ENCODE data around the gene PLEKHG4B.
A peak's percentile ranks its signal among the peaks of the same experiment; 100 is the strongest.

The PLEKHG4B gene

GRCh38 chr5:139579-140442 lies 47.8 kb downstream of the PLEKHG4B start:
- DNase-seq (ENCODE audit: low read depth) = no peak
- H3K4me3 ChIP-seq (ENCODE audit: low read depth, low read length) = no peak overlapping the region
- no peak for TF ChIP-seq CTCF (IDR thresholded peaks at IDR 0.05; ENCODE audit: control insufficient read depth, extremely low read depth, insufficient read depth)

GRCh38 chr5:140443-140829 lies 48.5 kb downstream of the PLEKHG4B start:
- DNase-seq (ENCODE audit: low read depth) = no peak
- no peak for TF ChIP-seq CTCF (IDR thresholded peaks at IDR 0.05; ENCODE audit: control insufficient read depth, extremely low read depth, insufficient read depth)
- H3K4me3 ChIP-seq (ENCODE audit: low read depth, low read length) = no peak overlapping the region

GRCh38 chr5:141211-141610 lies 49.2 kb downstream of the PLEKHG4B start:
- DNase-seq (ENCODE audit: low read depth) = no peak
- no peak for TF ChIP-seq CTCF (IDR thresholded peaks at IDR 0.05; ENCODE audit: control insufficient read depth, extremely low read depth, insufficient read depth)
- H3K4me3 ChIP-seq (ENCODE audit: low read depth, low read length) = no peak overlapping the region

GRCh38 chr5:141761-142160 lies 49.8 kb downstream of the PLEKHG4B start:
- TF ChIP-seq CTCF (IDR thresholded peaks at IDR 0.05; ENCODE audit: control insufficient read depth, extremely low read depth, insufficient read depth) = no peak
- H3K4me3 ChIP-seq (ENCODE audit: low read depth, low read length) = no peak overlapping the region
- DNase-seq (ENCODE audit: low read depth) = no peak

GRCh38 chr5:142246-142810 lies 50.4 kb downstream of the PLEKHG4B start:
- no peak for DNase-seq (ENCODE audit: low read depth)
- TF ChIP-seq CTCF (IDR thresholded peaks at IDR 0.05; ENCODE audit: control insufficient read depth, extremely low read depth, insufficient read depth) = 0 out of 2 replicates have a peak, but pooled peaks have one; percentile 6
- H3K4me3 ChIP-seq (ENCODE audit: low read depth, low read length) = no peak overlapping the region

GRCh38 chr5:143041-143440 lies 51.1 kb downstream of the PLEKHG4B start:
- no peak overlapping the region for H3K4me3 ChIP-seq (ENCODE audit: low read depth, low read length)
- DNase-seq (ENCODE audit: low read depth) = no peak
- TF ChIP-seq CTCF (IDR thresholded peaks at IDR 0.05; ENCODE audit: control insufficient read depth, extremely low read depth, insufficient read depth) = no peak
